GM23338 (cell line): ENCODE data around the gene SLC25A13.

Experiments
- CREB1 ChIP-seq: fragments of 250-450 bp; sonication (Bioruptor Pico); IDR thresholded peaks from 2 replicates; pipeline ENCODE4 v1.5.0; 2020; ENCODE audit warnings: low read depth, mild to moderate bottlenecking, moderate library complexity
- EZH2 ChIP-seq: fragments of 200-600 bp; sonication (generic); IDR thresholded peaks from one replicate; pipeline ENCODE4 v1.8.0; 2017; ENCODE audit warnings: antibody characterized with exemption, mild to moderate bottlenecking, low read depth; ENCODE audit not compliant: unreplicated experiment
- EZH2phosphoT487 ChIP-seq: fragments of 200-600 bp; sonication (generic); IDR thresholded peaks from one replicate; pipeline ENCODE4 v1.8.1; 2018; ENCODE audit warnings: antibody characterized with exemption; ENCODE audit not compliant: unreplicated experiment
- JUNB ChIP-seq: IDR thresholded peaks from one replicate; pipeline ENCODE4 v1.6.1; 2016; ENCODE audit warnings: antibody characterized with exemption; ENCODE audit not compliant: unreplicated experiment
- NANOG ChIP-seq: IDR thresholded peaks from 2 replicates; pipeline ENCODE4 v1.6.1; 2016; ENCODE audit warnings: antibody characterized with exemption, borderline replicate concordance
- POLR2AphosphoS5 ChIP-seq: IDR thresholded peaks from 2 replicates; pipeline ENCODE4 v1.6.1; 2016; ENCODE audit warnings: antibody characterized with exemption, low read depth
- REST ChIP-seq: IDR thresholded peaks from one replicate; pipeline ENCODE4 v1.6.1; 2018; ENCODE audit warnings: antibody characterized with exemption; ENCODE audit not compliant: unreplicated experiment
- STAT1 ChIP-seq: IDR thresholded peaks from one replicate; pipeline ENCODE4 v1.6.1; 2016; ENCODE audit warnings: antibody characterized with exemption; ENCODE audit not compliant: unreplicated experiment
- ZNF331 ChIP-seq: fragments of 250-450 bp; sonication (Bioruptor Pico); IDR thresholded peaks from 2 replicates; pipeline ENCODE4 v1.5.0; 2020; ENCODE audit warnings: low read depth, mild to moderate bottlenecking, moderate library complexity
- TF ChIP-seq, protein P1 (sequence below), 2 experiments: fragments of 200-600 bp in 1 of 2; sonication (generic) in 1 of 2; conservative IDR thresholded peaks; 2 replicates each; pipeline versions ENCODE4 v1.5.1 to v1.6.1; 2016 to 2017; ENCODE audit warnings: antibody characterized with exemption in 2 of 2, low read depth in 2 of 2, mild to moderate bottlenecking in 2 of 2, moderate library complexity in 1 of 2
- TF ChIP-seq, protein P2 (sequence below): IDR thresholded peaks from 2 replicates; pipeline ENCODE4 v1.6.1; 2016; ENCODE audit warnings: antibody characterized with exemption

GRCh38 chr7:96300502-96300901 lies 21.4 kb downstream of the SLC25A13 start:
- TF ChIP-seq, protein P1, sequence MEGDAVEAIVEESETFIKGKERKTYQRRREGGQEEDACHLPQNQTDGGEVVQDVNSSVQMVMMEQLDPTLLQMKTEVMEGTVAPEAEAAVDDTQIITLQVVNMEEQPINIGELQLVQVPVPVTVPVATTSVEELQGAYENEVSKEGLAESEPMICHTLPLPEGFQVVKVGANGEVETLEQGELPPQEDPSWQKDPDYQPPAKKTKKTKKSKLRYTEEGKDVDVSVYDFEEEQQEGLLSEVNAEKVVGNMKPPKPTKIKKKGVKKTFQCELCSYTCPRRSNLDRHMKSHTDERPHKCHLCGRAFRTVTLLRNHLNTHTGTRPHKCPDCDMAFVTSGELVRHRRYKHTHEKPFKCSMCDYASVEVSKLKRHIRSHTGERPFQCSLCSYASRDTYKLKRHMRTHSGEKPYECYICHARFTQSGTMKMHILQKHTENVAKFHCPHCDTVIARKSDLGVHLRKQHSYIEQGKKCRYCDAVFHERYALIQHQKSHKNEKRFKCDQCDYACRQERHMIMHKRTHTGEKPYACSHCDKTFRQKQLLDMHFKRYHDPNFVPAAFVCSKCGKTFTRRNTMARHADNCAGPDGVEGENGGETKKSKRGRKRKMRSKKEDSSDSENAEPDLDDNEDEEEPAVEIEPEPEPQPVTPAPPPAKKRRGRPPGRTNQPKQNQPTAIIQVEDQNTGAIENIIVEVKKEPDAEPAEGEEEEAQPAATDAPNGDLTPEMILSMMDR (conservative IDR thresholded peaks at IDR 0.05; ENCODE audit: low read depth in 2 of 2): no peak
- TF ChIP-seq POLR2AphosphoS5: no peak
- TF ChIP-seq EZH2: no peak
- TF ChIP-seq, protein P2, sequence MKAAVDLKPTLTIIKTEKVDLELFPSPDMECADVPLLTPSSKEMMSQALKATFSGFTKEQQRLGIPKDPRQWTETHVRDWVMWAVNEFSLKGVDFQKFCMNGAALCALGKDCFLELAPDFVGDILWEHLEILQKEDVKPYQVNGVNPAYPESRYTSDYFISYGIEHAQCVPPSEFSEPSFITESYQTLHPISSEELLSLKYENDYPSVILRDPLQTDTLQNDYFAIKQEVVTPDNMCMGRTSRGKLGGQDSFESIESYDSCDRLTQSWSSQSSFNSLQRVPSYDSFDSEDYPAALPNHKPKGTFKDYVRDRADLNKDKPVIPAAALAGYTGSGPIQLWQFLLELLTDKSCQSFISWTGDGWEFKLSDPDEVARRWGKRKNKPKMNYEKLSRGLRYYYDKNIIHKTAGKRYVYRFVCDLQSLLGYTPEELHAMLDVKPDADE: no peak
- TF ChIP-seq JUNB: no peak
- no peak for TF ChIP-seq EZH2phosphoT487
- no peak for TF ChIP-seq REST
- TF ChIP-seq STAT1: no peak
- TF ChIP-seq ZNF331 (CRISPR knock-in tag): no peak
- no peak for TF ChIP-seq NANOG
- no peak for TF ChIP-seq CREB1 (CRISPR knock-in tag)
